ENCODE measurements around the gene SDK1.

SDK1 gene

GRCh38 chr7:4129481-4130122 is 828.5 kb downstream of the SDK1 start:
- DNase-seq: no peak

- DNase-seq: no peak
Measured at GRCh38 chr7:4131063-4131462, 830.0 kb downstream of the SDK1 start.

DNA sequence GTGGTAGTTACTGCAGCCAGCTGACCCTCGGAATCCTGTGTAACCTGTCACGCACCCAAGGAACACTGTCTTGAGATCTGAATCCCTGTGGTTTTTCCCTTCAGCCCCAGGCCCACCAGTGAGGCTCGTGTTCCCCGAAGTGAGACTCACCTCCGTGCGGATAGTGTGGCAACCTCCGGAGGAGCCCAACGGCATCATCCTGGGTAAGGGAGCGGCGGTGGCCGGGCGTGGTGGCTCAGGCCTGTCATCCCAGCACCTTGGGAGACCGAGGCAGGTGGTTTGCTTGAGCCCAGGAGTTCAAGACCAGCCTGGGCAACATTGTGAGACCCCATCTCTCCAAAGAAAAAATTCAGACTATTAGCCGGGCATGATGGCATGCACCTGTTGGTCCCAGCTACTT is 831.2 kb downstream of the SDK1 start:
- no peak for DNase-seq

GRCh38 chr7:4133491-4134044 is 832.5 kb downstream of the SDK1 start:
- DNase-seq: no peak

- no peak for DNase-seq
Measured at GRCh38 chr7:4134204-4134603, 833.2 kb downstream of the SDK1 start.

DNA sequence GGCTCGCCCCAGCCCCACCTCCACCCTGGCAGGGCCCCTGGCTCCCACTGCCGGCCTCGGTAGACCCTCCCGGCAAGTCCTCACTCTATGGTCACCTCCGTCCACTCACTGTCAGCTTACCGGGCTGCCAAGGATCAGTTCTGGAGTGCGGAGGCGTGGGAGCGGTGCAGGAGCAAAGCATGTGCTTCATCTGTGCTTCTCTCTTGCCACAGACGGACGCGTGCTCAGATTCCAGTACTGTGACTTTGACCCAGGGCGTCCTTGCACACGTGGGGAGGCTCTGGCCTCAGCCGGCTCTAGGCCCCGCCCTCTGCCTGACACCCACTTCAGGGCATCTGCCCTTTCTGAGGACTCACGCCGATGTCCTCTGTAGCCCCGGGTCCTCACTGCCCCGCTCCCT is 833.6 kb downstream of the SDK1 start:
- DNase-seq: no peak

- DNase-seq: no peak
Measured at GRCh38 chr7:4135301-4135700, 834.2 kb downstream of the SDK1 start.

DNA sequence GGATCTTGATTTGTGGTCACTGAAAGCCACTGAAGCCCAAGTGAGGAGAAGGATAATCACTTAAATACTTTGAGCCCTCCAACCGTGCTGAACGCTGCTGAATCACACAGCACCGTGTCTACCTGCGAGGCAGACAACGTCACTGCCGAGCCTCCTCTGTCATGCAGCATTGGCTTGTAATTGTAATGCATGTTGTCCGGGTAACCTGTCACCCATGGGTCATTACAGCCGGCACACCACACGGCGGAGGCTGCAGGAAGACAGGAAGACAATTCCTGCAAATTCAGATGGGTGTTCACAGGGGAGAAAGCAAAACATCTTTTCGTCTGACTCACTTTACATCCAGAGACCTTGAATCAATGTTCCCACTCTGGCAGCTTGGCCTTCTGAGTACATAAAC is 835.0 kb downstream of the SDK1 start:
- DNase-seq: no peak

- no peak for DNase-seq
Measured at GRCh38 chr7:4136501-4137110, 835.6 kb downstream of the SDK1 start.

GRCh38 chr7:4137552-4137951 is 836.5 kb downstream of the SDK1 start:
- no peak for DNase-seq

DNA sequence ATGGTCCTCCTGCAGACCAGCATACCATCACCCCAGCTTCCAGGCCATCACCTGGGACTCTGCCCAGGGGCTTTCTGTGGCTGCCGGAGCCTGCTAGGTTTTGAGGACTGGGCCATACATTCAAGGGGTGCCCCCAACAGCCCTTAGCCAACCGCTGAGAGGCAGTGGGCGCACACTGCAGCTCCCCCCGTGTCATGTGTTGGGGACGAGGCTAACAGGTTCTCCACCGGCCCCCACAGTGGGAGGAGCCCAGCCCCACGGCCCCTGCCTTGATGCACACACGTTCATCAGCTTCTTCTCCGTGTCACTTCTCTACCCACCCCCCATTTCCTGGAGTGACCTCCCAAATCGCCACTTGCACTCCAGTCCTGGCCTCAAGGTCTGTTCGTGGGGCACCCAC is 837.8 kb downstream of the SDK1 start:
- no peak for DNase-seq

GRCh38 chr7:4139656-4140625 is 838.9 kb downstream of the SDK1 start:
- DNase-seq: no peak

- no peak for DNase-seq
Measured at GRCh38 chr7:4140933-4141332, 839.9 kb downstream of the SDK1 start.

- no peak for DNase-seq
Measured at GRCh38 chr7:4143006-4143405, 842.0 kb downstream of the SDK1 start.

DNA sequence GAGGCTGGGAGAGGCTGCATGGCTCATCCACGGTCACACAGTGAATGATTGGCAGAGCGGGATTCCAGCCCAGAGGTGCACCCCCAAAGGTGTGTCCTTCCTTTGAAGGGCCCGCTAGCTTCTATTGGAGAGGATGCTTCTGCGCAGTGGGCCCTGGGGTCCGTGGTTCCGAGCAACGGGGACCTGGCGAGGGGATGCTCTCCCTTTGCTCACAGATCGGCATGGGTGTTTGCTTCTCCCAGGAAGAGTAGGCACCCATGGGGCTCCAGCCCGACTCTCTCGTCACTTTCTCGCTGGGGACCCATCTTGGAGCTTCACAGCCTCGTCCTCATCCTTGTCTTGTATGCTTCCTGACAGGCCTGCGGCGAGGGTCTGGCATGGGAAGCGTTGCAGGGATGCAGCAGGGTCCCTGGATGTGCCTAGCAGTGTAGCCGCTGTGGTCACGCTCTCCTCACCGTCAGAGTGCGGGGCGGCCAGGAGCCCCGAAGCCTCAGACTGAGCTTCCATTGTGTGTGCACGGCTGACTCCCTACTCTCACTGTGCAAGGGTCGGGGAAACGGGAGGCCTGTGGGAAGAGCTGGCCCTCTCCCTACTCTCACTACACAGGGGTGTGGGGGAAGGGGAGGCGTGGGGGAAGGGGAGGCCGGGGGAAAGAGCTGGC is 842.6 kb downstream of the SDK1 start:
- no peak for DNase-seq

GRCh38 chr7:4144172-4144701 is 843.2 kb downstream of the SDK1 start:
- DNase-seq: no peak

DNA sequence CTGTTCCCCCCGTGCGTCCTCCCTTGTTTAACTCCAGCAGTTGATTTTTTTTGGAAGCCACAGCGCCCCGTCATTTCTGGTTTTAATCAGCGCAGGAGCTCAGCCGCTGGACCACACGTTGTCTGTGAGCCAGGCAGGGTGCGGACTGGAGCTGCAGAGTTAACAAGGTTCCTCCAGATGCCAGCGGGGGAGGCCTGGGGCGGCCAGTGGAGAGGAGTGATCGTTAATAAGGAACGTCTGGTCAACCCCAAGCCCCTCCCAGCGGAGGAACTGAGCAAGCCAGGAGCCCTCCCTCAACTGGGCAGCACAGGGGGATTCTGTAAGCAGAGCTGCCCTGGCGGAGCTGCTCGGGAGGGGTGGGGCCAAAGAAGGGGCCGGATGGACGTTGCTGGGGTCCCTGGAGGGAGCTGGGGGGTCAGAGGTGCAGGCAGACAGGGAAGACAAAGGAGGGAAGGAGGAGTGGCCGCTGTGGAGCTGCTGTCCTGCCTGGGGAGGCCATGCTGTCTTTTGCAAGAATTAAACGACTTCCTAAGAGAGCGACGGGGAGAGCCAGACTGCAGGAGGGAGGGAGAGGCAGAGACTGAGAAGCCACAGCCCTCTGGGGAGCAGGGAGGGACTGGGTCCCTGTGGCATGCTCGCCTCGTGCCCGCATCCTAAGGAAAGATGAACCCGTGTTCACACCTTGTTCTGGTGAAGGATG is 843.9 kb downstream of the SDK1 start:
- DNase-seq: no peak

GRCh38 chr7:4145576-4145975 is 844.5 kb downstream of the SDK1 start:
- DNase-seq: no peak

DNA sequence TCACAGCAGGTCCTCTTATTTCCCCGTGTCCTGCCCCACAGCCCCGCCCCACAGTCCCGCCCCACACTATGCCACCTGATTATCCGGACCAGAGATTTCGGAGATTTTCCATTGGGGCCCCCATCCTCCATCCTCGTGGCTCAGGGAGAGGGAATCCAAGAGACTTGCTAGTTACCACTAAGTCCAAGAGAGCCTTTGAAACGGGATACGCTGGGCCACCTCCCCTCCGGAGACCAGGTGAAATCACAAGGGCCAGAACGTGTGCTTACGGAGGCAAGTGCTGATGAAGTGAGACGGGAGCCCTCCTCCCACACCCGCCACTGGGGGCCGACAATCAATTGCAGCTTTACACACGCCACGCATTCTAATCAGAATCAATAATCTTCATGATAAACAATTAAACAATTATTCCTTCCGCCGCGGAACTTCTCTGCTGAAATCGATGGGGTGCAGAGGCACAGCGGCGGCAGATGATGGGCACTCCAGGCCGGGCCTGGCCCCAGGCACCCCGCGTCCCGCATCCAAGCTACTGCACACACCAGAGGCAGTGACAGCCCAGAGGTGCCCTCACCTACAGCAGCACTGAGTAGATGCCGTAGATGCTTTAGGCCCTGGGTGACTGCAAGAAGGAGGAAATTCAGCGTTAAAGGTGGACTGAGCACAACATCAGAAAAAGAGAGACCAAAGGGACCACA is 847.0 kb downstream of the SDK1 start:
- DNase-seq: peak; percentile 52

GRCh38 chr7:4149236-4149635 is 848.2 kb downstream of the SDK1 start:
- no peak for DNase-seq

DNA sequence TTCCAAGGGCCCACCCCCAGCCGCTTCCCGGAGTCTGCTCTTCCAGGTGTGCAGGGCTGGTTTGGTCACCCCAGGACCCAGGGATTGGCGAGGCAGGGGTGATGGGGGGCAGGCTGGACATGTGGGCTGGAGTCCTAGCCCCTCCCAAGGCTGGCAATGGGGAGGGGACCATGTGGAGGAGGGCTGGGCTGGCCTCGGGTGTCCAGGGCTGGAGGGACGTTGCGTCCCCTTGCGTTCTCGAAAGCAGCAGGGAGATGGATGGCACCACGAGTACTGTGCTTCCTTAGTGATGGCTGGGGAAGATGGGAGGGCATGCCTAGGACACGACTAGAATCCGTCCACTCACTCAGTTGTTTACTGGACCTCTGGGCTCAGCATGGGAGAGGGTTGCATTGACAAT is 848.6 kb downstream of the SDK1 start:
- DNase-seq: no peak

Measured in NCI-H526 treated with DMSO at 0.1 percent for 48 hours (cell line).